Natural killer cell (primary cell): ENCODE measurements around the gene ATP8A1. TPM values are rescaled to one million over a fixed set of nuclear protein-coding genes. Genes with fewer than 3 reads are reported as not detected.

ENCODE experiments used
- ATAC-seq, 3 donors: fragments of 150-1000 bp in 2 of 3; fragments of 200-7000 bp in 1 of 3; cut with Tn5 transposase; 1 replicate in 1 of 3; 2 replicates in 2 of 3; pipeline ENCODE4 v1.10.0; 2021; ENCODE audit warnings: mild to moderate bottlenecking in 2 of 3, moderate library complexity in 2 of 3
- DNase-seq, 2 donors: peaks; one replicate each; pipeline versions ENCODE4 v3.0.0 to v3.0.0-alpha.2; 2013 to 2021; ENCODE audit warnings: mixed read lengths in 1 of 2
- H3K27ac ChIP-seq: one replicate; pipeline ENCODE4 v1.5.1; 2013; ENCODE audit warnings: mild to moderate bottlenecking, low read length
- H3K27me3 ChIP-seq: one replicate; pipeline ENCODE4 v1.6.1; 2013; ENCODE audit warnings: low read length; ENCODE audit not compliant: control insufficient read depth, insufficient read depth
- H3K36me3 ChIP-seq: one replicate; pipeline ENCODE4 v1.6.1; 2013; ENCODE audit warnings: low read length; ENCODE audit not compliant: control insufficient read depth, insufficient read depth
- H3K4me1 ChIP-seq: one replicate; pipeline ENCODE4 v1.6.1; 2013; ENCODE audit warnings: low read length; ENCODE audit not compliant: control insufficient read depth, insufficient read depth
- H3K4me3 ChIP-seq: one replicate; pipeline ENCODE4 v1.5.1; 2013; ENCODE audit warnings: low read length
- H3K9me3 ChIP-seq: one replicate; pipeline ENCODE4 v1.6.1; 2013; ENCODE audit warnings: low read length; ENCODE audit not compliant: control insufficient read depth, insufficient read depth
- H3K27ac Mint-ChIP-seq, 2 donors: one replicate each; pipeline ENCODE4 v1.8.0; 2022; ENCODE audit warnings: mild to moderate bottlenecking in 2 of 2, mixed read lengths in 2 of 2, moderate library complexity in 1 of 2
- H3K27me3 Mint-ChIP-seq, 2 donors: one replicate each; pipeline ENCODE4 v1.8.0; 2022; ENCODE audit warnings: low read depth in 2 of 2, mixed read lengths in 2 of 2
- H3K36me3 Mint-ChIP-seq: one replicate; pipeline ENCODE4 v1.8.0; 2022; ENCODE audit warnings: mixed read lengths
- H3K4me1 Mint-ChIP-seq, 2 donors: one replicate each; pipeline ENCODE4 v1.8.0; 2022; ENCODE audit warnings: mixed read lengths in 2 of 2
- H3K4me3 Mint-ChIP-seq: one replicate; pipeline ENCODE4 v1.8.0; 2022; ENCODE audit warnings: mild to moderate bottlenecking, moderate library complexity, mixed read lengths
- H3K9me3 Mint-ChIP-seq, 2 donors: one replicate each; pipeline ENCODE4 v1.8.0; 2022; ENCODE audit warnings: mixed read lengths in 2 of 2
- WGBS: methylation state at CpG from one replicate; pipeline ENCODE4 v1.1.7; 2013; ENCODE audit warnings: missing lambda C conversion rate; ENCODE audit not compliant: insufficient coverage; 5-methylcytosine and 5-hydroxymethylcytosine counted together
- intact Hi-C: fragments of 100-400 bp; cut with micrococcal nuclease; formaldehyde crosslinking; loops from one replicate; pipeline ENCODE4 v1.14.2; 2022
- total RNA-seq, 4 donors: library from RNA; stranded (reverse); fragments of 120-200 nt in 1 of 4; gene quantifications; one replicate each; pipeline versions ENCODE4 v1.2.3 to v1.2.4, GENCODE V29; 2013 to 2022
- TF ChIP-seq, protein P1 (sequence below): fragments of 200-600 bp; IDR thresholded peaks from one replicate; pipeline ENCODE4 v1.8.0; 2022; ENCODE audit warnings: antibody characterized with exemption

ATP8A1 gene
- total RNA-seq, 3 donors from 2014 or later (not counting 1 experiment from before 2014, with no cell fraction given): 84.8 to 156 (median 147) TPM

DNA sequence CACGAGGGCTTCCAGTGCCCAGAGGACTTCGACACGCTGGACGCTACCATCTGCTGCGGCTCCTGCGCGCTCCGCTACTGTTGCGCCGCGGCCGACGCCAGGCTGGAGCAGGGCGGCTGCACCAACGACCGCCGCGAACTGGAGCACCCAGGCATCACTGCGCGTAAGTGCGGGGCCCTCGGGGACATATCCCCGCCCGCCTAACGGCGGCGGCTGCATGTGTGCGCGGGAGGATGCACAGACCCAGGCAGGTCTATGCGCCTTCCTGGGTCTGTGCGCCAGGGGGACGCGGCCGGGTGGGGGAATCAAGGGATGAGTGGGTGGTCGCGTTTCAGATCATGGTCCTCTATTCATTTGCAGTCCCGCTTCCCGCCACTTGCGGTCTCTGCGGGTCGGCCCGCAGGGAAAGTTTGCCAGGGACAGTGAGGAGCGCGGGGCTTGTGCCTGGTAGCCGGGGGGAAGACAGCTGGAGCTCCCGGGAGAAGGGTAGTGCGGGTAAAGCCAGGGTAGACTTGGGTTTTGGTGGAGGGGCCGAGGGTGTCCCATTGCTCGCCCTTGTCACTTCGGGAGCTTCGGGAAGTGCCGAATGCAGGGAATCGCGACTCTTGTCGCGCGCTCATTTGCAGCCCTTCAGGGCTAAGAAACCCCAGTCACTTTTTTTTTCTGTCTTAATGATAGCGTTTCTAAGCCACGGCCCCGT is 258.6 kb downstream of the ATP8A1 start:
- Histone ChIP-seq H3K4me3 (no peak overlapping the region), H3K27me3 (peaks cover 30% of the 10 kb centered on the region), H3K36me3 (no peaks in the 10 kb centered on the region), H3K27ac (no peak overlapping the region), H3K9me3 (no peaks in the 10 kb centered on the region), H3K4me1 (peaks cover 30% of the 10 kb centered on the region)
- DNase-seq (peak in 1 of 2 donors; percentile 8), ATAC-seq (peak in 1 of 3 donors; percentile 52)
- Mint-ChIP-seq H3K4me1 (peaks cover 21 to 26% of the 10 kb centered on the region in 2 donors), H3K9me3 (no peaks in the 10 kb centered on the region), H3K36me3 (no peaks in the 10 kb centered on the region), H3K27ac (no peak overlapping the region), H3K27me3 (peaks cover 62 to 71% of the 10 kb centered on the region in 2 donors), H3K4me3 (peak overlapping the region; percentile 80)
- intact Hi-C loops: no loop called here
- TF ChIP-seq, protein P1, sequence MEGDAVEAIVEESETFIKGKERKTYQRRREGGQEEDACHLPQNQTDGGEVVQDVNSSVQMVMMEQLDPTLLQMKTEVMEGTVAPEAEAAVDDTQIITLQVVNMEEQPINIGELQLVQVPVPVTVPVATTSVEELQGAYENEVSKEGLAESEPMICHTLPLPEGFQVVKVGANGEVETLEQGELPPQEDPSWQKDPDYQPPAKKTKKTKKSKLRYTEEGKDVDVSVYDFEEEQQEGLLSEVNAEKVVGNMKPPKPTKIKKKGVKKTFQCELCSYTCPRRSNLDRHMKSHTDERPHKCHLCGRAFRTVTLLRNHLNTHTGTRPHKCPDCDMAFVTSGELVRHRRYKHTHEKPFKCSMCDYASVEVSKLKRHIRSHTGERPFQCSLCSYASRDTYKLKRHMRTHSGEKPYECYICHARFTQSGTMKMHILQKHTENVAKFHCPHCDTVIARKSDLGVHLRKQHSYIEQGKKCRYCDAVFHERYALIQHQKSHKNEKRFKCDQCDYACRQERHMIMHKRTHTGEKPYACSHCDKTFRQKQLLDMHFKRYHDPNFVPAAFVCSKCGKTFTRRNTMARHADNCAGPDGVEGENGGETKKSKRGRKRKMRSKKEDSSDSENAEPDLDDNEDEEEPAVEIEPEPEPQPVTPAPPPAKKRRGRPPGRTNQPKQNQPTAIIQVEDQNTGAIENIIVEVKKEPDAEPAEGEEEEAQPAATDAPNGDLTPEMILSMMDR: no peak
- under 1% methylated on average over 60 of the region's 60 CpGs for WGBS

DNA sequence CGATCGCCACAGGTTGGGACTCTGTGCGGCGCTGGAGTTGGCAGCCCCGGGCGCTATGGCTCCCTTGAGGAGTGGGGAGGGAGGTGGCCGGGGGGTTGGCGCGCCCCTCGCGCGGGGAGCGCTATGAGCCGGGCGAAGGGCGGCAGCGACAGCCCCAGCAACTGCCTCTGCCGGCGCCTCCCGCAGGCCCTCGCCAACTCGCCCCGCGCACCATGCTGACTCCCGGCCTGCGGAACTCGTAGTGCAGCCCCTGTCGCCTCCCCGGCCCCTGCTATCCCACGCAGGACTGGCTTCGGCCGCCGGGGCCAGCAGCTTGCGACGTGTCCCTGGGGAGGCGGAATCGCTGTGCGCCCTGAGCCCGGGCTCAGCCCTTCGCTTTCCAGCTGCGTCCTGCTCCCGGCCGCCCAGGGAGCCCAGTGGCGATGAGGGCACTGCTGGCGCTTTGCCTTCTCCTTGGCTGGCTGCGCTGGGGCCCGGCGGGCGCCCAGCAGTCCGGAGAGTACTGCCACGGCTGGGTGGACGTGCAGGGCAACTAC is 259.2 kb downstream of the ATP8A1 start:
- H3K36me3 ChIP-seq: no peaks in the 10 kb centered on the region
- H3K36me3 Mint-ChIP-seq: no peaks in the 10 kb centered on the region
- ATAC-seq (peak in 2 of 3 donors; percentile 8 to 35), DNase-seq (no peak)
- peaks cover 21 to 26% of the 10 kb centered on the region in 2 donors for H3K4me1 Mint-ChIP-seq
- peak overlapping the region; percentile 85 for H3K4me3 Mint-ChIP-seq
- no peak overlapping the region for H3K27ac ChIP-seq
- H3K27me3 Mint-ChIP-seq: peaks cover 63 to 74% of the 10 kb centered on the region in 2 donors
- intact Hi-C loops: no loop called here
- TF ChIP-seq, protein P1: no peak
- peaks cover 30% of the 10 kb centered on the region for H3K27me3 ChIP-seq
- peaks cover 30% of the 10 kb centered on the region for H3K4me1 ChIP-seq
- H3K4me3 ChIP-seq: peak overlapping the region; percentile 18
- no peak overlapping the region for H3K27ac Mint-ChIP-seq
- no peaks in the 10 kb centered on the region for H3K9me3 Mint-ChIP-seq
- H3K9me3 ChIP-seq: no peaks in the 10 kb centered on the region
- WGBS: 1% methylated on average over 52 of the region's 52 CpGs

DNA sequence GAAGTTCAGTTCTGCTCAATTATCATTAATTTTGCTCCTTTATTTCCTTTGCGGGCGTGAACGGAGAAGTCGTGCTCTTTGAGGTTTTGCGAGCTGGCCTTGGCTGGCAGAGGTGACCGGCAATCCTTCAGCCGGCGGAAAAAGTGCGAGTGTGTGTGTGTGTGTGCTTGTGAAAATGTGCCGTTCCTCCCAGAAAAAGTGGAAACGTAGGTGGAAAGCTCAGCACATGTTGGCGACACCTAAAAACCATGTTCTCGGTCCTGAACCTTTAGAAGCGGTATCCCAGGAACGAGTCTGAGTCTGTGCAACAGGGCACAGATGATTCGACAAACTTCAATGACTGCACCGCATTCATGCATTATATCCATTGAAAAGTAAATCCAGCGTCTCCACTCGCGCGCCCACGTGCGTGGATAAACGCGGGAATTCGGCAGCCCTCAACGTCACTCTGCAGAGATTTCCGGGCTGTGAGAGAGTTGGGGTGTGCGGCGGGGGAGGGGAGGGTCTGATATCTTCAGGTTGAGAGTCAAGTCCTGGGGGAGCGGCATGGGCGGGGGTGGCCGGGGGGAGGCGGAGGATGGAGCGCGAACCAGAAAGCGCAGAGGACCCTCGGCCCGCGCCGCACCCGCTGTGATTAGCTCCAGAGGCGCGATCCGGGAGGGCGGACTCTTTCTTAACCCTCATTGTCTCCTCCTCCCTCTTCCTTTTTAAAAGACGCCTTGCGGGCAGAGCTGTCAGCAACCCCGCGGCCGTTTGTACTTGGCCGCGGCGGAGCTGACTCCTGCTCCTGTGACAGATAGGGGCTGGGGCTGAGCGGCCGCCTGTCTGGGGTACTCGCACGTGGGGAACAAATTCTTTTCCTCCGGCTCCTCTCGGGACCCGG is 259.9 kb downstream of the ATP8A1 start, which contains the start of gene SHISA3:
SHISA3 (plus strand) TSS at position 737 of the 883 bp plus-strand sequence. CDS start 569 bp downstream, outside the sequence.
- Histone ChIP-seq H3K9me3 (no peaks in the 10 kb centered on the region), H3K36me3 (no peaks in the 10 kb centered on the region), H3K27ac (no peak within 1 kb of the TSS), H3K4me3 (peak within 1 kb of the TSS; percentile 18), H3K27me3 (peaks cover 30% of the 10 kb centered on the region), H3K4me1 (peaks cover 30% of the 10 kb centered on the region)
- no peak within 1 kb of the TSS for H3K27ac Mint-ChIP-seq
- TF ChIP-seq, protein P1: no peak
- 1% methylated on average over 61 of the region's 61 CpGs for WGBS
- no peaks in the 10 kb centered on the region for H3K9me3 Mint-ChIP-seq
- H3K27me3 Mint-ChIP-seq: peaks cover 63 to 76% of the 10 kb centered on the region in 2 donors
- DNase-seq: peak in 1 of 2 donors; percentile 26
- peak within 1 kb of the TSS; percentile 85 for H3K4me3 Mint-ChIP-seq
- ATAC-seq: peak; percentile 47 to 71 (median 48)
- intact Hi-C loops: no loop called here
- peaks cover 21 to 26% of the 10 kb centered on the region in 2 donors for H3K4me1 Mint-ChIP-seq
- H3K36me3 Mint-ChIP-seq: no peaks in the 10 kb centered on the region
